Inferior parietal cortex (tissue), 1 donor: ENCODE measurements around the gene NSMCE1.

Experiments used
- DNase-seq: peaks from one replicate; pipeline ENCODE4 v3.0.0-alpha.2; 2016; ENCODE audit errors: extremely low spot score

Gene NSMCE1

GRCh38 chr16:27231692-27232060 is 36.9 kb downstream of the NSMCE1 start:
- DNase-seq, result no peak

GRCh38 chr16:27230562-27231001 is 38.0 kb downstream of the NSMCE1 start:
- no peak for DNase-seq

DNA sequence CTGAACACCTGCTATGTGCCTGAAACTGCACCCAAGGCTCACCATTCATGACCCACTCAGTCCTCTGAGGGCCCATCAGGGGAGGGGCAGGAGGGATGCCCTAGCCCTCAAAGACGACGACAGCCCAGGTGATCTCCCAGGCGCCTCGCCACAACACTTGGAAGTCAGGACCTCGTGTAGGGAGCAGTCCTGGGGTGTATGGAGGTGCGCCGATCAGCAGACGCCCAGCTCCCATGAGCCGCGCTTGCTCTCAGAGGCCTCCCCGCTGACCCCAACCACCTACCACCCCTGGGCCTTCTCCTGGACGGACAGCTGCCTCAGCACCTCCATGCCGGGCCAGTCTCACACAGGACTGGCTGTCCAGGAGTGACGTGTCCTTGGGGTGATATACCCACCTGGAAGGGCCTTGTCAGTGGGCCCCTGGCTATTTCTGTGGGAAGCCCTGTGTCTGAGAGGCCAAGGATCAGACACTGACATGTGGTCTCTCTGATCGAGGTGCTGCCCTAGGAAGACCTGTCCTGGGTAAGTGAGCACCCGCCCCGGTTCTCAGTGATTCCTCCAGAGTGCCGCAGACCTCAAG is 38.6 kb downstream of the NSMCE1 start:
- DNase-seq, result no peak

GRCh38 chr16:27228621-27229501 is 39.7 kb downstream of the NSMCE1 start:
- no peak for DNase-seq

DNA sequence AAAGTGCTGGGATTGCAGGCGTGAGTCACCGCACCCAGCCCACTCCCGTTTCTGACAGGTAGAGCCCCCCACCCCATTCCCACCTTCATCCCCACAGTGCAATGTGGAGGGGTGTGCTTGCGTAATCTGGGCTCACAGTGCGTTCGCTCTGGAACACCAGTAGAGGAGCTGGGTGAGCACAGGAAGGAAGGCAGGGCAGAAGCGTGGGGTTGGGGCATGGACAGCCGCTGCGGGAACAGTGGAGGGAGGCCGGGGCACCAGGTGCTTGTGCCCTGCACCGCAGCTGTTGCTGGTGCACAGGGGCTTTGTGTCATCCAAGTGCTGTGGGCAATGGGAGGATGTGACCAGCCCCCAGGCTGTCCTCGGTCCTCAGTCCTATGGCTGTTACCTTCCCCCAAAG is 40.5 kb downstream of the NSMCE1 start:
- no peak for DNase-seq

DNA sequence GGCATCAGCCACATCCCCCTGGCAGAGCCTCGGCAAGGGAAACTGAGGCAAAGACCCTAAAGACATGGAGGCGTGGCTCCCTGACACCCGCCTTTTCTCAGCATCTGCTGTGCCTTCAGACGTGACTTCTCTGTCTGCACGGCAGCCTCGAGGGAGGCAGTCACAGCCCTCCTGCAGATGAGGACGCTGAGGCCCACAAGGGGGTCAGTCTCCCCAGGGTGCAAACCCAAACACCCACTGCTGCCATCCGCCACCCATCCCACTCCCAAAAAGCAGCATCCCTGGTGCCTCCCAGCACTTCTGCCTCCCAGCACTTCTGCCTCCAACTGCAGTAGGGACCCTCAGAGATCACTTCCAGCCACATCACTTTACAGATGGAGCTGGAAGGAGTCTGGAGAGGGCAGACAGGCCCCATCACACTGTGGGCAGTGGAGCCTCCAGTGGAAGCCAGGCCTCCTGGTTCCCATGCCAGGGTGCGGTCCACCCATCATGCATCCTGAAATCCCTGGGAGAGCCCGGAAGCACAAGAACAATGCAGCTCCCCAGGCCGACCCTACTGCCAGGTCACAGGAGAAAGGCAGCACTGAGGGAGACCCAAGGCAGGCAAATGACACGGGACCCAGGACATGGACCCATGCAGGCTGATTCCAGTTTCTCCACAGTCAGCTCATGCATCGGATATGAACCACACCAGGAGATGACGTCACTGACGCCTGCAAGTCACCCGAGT is 41.4 kb downstream of the NSMCE1 start:
- no peak for DNase-seq

- DNase-seq, result no peak
These were observed 42.1 kb downstream of the NSMCE1 start for GRCh38 chr16:27226476-27226875.

DNA sequence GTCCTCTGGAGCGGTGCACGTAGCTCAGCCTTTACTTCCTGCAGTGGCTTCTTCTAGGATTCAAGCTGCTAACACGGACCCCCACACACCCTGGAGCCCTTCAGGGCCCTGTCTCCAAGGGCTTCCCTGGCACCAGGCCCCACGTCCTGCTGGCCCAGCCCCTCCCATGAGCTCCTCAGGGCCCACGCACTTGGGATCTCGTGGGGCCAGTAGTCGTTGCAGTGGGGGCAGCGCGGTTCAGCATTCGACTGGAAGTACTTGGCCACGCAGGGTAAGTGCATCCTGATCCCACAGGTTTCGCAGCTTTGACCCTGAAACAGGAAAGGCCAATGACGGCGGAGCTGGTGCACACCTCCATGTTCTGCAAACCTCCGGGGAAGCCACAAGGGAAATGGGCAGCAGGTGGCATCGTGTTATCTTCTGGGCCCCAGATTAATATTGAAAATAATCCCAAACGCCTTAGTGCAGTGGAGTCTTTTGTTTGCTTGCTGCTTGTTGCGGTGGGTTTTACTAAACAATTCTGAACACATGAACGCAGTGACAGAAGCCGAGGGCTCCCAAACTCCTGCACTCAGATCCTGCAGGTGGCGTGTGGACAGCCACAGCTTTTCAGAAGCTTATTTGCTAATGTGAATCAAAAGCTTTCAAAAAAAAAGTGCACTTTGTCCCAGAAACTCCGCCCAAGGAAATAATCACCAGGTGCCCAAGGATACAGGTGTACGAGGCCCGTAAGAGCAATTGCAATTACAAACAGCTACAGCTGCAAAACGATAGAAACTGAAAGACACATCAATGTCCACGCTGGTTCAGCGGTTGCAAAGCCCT is 42.8 kb downstream of the NSMCE1 start:
- DNase-seq, result no peak

DNA sequence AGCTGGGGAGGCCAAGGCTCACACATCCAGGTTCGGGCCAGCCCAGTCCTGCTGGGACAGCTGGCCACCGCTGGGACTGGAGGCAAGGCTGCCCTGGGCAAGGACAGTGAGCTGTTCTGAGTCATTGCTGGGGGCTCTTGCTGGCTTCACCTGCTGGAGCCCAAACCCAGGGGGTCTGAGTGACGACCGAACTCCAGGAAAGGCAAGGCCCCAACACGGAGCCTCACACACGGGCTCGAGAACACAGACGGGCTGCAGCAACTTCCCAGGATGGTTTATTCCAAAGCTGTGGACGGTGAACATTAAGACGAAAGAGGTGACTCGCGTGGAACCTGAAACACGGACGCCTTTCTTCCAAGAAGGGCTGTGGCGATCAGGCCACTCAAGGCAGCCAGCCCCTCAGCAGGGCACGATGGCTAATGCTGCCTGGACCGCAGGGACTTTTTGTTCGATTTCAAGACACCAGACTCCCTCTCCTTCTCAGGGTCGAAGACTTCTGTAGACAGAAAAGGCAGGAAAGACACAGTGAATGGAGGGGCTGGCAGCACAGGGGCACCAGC is 43.8 kb downstream of the NSMCE1 start:
- DNase-seq, result no peak

GRCh38 chr16:27224271-27224737 is 44.3 kb downstream of the NSMCE1 start:
- DNase-seq, result no peak

DNA sequence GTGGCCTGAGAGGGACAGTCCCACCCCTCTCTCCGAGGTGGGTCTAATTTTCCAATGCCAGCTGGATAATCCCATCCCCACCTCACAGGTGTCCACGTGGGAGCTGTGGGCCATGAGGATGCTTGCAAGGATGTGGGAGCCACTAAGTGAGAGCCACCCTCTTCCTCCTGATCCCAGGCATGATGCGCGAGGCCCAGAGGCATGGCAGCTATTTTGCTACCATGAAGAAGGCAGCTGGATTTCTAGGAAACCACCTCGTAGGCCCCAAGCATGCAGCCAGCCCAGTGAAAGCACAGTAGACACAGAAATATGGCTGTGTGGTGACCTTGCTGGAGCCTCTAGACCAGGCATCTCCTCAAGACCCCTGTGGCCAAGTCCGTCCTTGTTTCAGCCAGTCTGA is 44.9 kb downstream of the NSMCE1 start:
- DNase-seq, result no peak

- DNase-seq, result no peak
These were observed 45.4 kb downstream of the NSMCE1 start for GRCh38 chr16:27223226-27223610.

DNA sequence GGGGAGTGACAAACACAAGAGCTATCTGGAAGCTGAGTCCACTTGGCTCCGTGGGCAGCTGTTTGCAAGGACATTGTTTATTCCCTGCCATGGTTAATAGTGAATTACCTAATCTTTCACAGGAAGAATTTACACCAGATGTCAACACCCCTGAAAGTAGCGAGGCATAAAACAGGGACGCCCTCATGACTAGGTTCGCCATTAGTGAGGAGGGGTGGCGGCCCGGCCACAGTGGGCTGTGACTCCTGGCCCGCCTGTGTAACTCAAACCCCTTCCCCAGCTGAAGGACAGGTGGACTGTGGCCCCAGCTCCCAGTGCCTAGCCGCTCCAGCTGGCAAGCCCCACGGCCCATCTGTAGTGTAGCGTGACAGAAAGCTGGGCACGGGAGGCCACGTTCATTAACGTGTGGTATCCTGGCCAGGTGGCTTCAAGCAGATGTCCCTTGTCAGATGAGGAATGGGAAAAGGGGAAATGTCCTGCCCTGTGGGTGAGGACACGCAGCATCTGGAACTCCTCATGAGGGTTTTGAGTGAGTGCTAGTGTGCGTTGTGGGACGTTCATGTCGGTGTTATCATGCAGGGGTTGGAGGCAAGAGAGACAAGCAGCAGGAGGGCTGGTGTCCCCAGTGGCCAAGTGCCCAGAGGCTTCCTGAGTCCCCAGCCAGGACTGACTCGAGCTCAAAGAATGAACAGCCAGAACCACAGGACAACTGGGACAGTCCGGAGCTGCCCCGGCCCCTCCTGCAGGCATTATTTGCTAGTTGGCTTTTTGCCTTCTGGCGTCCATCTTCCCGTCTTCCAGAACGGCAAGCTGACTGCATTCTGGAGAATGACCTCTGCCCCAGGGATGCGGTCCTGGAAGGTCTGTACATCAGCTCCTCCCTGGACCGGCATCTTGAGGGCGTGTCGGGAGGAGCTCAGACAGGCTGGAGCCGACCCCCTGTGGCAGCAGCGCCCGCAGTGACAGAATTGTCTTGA is 46.0 kb downstream of the NSMCE1 start:
- no peak for DNase-seq

DNA sequence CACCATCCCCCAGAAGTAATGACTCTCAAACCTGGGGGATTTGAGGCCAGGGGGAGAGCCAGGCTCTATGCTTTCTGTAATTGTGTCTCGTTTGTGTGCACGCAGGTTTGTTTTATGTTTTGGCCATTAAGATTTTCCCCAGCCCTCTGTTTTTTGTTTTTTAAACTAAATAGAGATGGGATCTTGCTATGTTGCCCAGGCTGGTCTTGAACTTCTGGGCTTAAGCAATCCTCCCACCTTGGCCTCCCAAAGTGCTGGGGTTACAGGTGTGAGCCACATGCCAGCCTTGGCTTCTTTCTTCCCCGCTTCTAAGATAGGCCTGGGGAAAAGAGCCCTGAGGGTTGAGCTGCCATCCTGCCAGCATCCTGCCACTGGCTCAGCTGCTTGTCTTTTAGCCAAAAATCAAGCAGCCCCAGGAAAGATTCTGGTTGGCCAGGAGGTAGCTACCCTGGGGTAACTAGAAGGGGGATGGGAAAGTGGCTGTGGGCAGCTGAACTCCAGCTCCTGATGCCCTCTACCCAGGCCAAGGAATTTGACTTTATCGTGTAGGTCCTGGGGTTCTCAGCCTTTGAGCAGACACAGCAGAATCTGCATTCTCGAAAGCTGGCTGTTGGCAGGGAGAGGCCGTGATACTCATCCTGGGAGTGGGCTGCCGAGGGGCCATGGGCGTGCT is 46.9 kb downstream of the NSMCE1 start:
- DNase-seq, result no peak

GRCh38 chr16:27220991-27221390 is 47.6 kb downstream of the NSMCE1 start:
- no peak for DNase-seq

- DNase-seq, result no peak
These were observed 48.0 kb downstream of the NSMCE1 start for GRCh38 chr16:27220527-27220926.

DNA sequence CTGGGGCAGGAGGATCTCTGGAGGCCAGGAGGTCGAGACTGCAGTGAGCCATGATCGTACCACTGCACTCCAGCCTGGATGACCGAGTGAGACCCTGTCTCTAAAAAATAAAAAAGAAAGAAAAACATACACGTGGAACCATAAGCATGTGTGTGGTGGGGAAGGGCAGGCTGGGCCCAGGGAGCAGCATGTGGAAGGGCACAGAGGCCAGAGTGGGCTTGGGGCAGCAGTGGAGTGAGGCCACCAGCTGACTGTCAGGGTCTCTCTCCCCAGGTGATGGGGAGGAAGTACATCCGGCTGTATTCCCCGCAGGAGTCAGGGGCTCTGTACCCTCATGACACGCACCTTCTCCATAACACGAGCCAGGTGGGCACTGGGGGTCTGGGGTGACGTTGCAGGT is 48.5 kb downstream of the NSMCE1 start:
- DNase-seq, result no peak

DNA sequence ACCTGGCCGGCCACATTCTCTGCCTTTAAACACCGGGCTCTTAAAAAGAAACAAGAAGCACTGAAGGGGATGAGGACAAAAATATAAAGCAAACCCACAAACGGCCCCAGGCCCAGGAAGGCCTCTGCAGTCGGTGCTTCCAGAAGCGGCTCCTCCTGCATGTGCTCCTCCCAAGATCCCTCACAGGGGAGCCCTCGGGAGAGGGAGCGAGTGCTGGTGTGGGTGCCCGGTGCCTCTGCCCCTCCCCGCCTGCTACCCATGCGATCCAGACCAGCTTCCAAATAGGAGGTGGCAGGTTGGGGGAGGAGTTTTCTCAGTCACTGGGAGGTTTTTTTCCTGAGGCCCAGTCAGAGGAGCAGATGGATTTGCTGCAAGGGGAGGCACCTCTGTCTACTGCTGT is 49.4 kb downstream of the NSMCE1 start:
- no peak for DNase-seq

GRCh38 chr16:27218756-27219155 is 49.8 kb downstream of the NSMCE1 start:
- no peak for DNase-seq

GRCh38 chr16:27217256-27217655 is 51.3 kb downstream of the NSMCE1 start:
- peak; percentile 78 for DNase-seq
